HG03064 (cell line): ENCODE results near the gene THEMIS.

Experiments used
- ATAC-seq: cut with Tn5 transposase; IDR thresholded peaks from one replicate; pipeline ENCODE4 v1.9.1; 2021; ENCODE audit warnings: low read depth; ENCODE audit not compliant: unreplicated experiment

The THEMIS gene

DNA sequence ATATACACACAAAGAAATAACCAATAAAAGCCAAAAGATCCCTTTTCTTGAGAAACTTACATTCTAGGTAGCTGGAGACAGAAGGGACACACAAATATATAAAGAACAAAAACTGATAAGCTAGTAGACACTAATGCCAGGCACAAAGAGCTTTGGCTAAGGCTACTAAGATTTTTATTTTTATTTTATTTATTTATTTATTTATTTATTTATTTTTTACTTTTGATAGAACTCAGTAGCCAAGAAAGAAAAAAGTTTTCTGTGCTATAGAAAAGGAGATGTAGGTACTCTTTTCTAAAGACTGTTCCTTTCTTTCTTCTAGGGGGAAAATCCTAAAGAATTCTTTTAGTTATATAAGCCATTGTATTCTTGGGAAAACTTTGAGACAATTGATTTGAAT, 34.1 kb downstream of the THEMIS start:
- no peak for ATAC-seq

GRCh38 chr6:127865108-127865507, 35.8 kb downstream of the THEMIS start:
- no peak for ATAC-seq

DNA sequence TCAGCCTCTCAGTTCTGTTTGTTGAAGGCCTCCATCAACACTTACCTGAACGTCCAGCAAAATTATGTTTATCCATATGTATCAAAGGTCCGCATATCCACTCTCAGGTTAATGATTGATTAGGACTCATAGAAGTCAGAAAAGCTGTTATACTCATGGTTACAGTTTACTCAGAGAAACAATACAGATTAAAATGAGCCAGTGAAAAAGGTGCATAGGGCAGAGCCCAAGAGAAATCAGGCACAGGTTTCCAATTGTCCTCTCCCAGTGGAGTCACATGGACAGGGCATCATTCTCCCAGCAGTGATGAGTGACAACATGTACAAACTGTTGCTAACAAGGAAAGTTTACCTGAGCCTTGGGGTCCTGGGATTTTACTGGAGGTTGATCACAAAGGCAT, 36.2 kb downstream of the THEMIS start:
- ATAC-seq: no peak

GRCh38 chr6:127860723-127861122, 40.1 kb downstream of the THEMIS start:
- no peak for ATAC-seq

- ATAC-seq: no peak
These were observed 40.9 kb downstream of the THEMIS start for GRCh38 chr6:127859956-127860355.

GRCh38 chr6:127858727-127859391, 42.0 kb downstream of the THEMIS start:
- ATAC-seq: no peak

GRCh38 chr6:127857051-127857637, 43.7 kb downstream of the THEMIS start:
- no peak for ATAC-seq

DNA sequence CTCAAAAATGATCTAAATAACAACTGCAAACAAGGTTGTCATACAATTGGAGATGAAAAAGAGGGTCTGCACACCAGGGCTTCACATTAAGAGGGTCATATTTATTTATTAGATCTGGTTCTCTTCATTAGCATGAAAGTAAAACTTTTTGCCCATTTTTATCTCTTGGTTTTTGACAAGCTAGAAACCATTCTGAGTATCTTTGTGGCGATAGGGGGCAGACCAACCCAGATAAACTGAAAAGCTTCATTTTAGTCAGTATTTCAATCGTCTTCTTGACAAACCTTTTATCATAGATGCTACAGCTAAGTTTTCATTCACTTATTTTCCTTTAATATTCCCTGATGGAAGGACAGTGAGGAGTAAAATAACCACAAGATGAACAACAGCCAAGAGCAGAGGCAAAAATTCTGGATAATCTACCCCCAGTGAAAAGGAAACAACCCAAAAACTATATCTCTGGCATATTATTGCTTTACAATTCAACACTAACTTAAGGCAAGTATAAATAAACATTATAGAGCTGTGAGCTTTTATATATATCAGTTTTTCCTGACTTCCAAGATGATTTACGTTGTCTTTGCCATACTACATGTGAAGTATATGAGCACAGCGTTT, 45.2 kb downstream of the THEMIS start:
- ATAC-seq: no peak

DNA sequence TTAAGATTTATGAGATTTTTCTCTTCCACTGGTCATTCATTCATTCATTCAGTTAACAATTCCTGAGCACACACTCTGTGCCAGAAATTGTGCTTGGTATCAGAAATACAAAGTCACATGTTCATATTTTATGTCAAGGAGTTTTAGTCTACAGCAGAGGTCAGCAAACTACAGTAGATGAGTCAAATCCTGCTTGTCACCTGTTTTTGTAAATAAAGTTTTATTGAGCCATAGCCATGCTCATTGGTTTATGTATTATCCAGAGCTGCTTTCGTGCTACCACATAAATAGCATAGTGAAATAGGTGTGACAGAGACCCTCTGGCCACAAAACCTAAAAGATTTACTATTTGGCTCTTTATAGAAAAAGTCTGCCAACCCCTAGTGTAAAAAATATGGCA, 46.8 kb downstream of the THEMIS start:
- no peak for ATAC-seq

DNA sequence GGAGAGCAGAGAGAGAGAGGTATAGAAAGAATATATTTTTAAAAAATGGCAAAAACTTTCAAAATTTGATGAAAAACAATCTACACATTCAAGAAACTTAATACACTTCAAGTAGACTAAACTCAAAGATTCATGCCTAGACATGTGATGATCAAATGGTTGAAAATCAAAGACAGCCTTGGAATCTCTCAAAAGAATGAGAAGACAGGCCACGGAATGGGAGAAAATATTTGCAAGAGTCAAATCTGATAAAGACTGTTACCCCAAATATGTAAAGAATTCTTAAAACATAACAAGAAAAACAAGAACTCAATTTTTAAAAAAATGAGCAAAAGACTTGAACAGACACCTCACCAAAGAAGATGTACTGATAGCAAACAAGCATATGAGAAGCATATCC, 49.7 kb downstream of the THEMIS start:
- ATAC-seq: no peak

DNA sequence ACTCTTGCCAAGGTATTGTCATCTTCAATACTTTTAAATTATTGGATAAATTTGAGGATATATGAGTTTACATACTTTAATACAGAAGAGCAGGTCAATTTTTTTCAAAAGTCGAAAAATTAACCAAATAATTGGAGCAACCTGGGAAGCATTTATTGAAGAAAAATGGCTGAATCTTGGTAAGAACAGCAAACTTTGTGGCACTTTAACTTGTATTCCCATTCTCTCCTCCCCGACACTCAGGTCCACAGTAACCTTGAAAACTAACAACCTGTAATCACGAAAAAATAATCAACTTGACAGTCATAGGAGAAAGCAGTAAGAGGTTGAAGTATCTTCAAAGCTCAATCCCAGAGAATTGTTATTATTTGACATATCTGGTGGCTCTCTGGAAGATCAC, 55.6 kb downstream of the THEMIS start:
- no peak for ATAC-seq

DNA sequence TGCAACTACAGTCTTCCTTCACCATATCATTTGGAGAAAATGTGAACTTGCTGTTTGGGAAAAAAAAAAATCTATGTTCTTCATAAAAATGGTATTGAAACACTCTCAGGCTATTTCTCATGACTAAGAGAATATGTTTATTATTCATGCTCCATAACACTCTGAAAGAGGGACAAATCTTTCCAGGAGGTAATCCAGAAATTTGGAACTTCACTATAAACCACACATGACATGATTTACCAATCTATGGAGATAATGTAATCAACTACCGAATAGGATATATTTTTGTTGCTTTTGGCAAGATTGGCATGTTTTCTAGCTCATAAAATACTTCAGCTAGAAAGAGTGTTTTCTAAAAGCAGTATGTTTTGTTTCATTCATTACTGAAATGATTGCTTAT, 56.3 kb downstream of the THEMIS start:
- ATAC-seq: no peak

DNA sequence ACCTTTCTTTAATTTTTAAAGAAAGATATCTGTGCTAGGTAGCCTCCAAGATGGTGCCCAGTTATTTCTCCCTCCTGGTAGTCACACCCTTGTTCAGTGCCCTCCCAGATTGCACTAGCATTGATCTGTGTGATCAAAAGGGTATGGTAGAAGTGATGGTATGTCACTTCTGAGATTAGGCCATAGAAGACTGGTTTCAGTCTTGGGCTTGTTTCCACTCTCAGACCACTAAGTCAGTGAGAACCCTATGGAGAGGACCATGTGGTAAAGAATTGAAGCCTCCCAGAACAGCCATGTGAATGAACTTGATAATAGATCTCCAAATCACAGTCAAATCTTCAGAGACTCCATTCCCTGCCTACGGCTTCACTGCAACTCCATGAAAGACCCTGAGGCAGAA, 57.3 kb downstream of the THEMIS start:
- no peak for ATAC-seq

GRCh38 chr6:127842562-127842961, 58.3 kb downstream of the THEMIS start:
- no peak for ATAC-seq

DNA sequence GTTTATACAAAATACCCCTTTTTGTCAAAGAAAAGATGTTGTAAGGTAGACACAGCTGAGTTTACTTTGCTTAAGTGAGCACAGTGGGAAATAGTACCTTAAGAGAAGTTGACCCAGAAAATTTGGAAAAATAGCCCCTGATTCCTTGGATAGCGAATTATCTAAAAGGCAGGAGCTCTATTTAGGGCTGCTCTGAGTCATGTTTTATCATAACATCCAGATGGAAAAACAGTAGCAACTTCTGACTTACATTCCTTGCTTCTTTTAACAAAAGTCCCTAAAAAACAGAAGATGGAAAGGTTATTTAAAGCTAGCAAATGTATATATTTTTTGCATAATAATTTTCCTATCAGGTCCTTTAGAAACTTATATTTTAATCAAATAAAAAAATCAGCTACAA, 59.0 kb downstream of the THEMIS start:
- ATAC-seq: no peak

DNA sequence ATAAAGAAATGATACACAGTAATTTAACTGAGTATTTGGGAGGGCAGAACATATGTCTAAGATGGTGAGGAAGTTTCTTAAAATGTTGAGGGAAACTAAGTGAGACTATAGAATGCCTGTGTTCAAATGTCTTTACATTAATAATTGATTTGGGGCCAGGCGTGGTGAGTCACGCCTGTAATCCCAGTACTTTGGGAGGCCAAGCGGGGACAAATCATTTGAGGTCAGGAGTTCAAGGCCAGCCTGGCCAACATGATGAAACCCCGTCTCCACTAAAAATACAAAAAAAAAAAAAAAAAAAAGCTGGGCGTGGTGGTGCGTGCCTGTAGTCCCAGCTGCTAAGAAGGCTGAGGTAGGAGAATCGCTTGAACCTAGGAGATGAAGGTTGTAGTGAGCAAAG, 66.7 kb downstream of the THEMIS start:
- no peak for ATAC-seq

- ATAC-seq: no peak
These were observed 67.5 kb downstream of the THEMIS start for GRCh38 chr6:127833336-127833735.

DNA sequence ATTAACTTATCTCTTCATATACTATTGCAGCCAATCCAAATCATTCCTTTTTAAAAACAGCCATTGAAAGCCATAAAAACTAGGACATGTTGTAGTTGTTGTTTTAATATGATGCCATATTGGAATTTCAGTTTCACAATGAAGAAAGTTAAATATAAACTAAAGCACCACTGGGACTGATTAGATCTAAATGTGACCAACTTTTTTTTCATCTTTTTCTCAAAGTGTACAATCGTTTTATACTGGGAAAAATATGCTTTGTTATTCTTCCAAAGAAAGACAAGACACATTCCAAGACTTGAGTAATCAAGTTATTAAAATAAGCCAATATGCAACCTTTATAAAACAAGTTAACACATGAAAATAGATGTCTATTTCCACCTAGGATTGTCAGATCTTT, 68.5 kb downstream of the THEMIS start:
- ATAC-seq: no peak

GRCh38 chr6:127824061-127824460, 76.8 kb downstream of the THEMIS start:
- no peak for ATAC-seq

DNA sequence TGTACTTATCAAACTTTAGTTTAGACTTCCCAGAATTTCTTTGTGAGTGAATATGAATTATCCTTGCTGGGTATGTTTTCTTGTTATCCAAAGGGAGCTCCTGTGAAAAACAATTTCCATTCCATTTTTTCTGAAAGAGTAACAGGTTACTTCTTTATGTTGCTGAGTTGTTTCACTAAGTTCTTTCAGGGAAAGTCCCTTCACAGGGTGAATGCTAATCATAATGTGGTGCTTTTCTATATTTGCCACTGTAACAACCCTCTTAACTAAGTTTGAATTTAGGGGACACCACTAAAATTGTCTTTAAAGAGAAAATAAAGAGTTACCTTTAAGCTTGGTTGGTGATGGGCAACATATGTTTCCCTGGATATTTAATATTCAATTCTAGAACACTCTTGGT, 79.4 kb downstream of the THEMIS start:
- no peak for ATAC-seq

- no peak for ATAC-seq
These were observed 82.7 kb downstream of the THEMIS start for GRCh38 chr6:127818149-127818548.

DNA sequence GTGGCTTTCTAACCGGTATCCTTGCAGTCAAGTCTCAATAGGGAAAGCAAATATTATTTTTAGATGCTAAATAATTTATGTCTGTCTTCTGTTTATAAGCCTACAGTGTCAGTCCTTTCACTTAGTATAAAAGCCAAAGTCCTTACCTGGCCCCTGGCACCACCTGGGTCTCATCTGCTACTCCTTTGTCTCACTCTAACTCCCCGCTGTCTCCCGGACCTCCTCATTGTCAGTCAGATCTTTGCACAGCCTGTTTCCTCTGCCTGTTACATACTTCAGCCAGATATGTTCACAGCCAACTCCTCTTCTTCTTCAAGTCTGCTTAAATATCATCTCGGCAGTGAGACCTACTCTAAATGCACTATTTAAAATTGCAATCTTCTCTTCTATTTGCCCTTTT, 84.2 kb downstream of the THEMIS start:
- ATAC-seq: no peak
